ENCODE results near the gene RTP5. TPM values are rescaled to one million over a fixed set of nuclear protein-coding genes. Genes with fewer than 3 reads are reported as not detected.

The RTP5 gene
- polyA plus RNA-seq, 3 donors from 2014 or later = not detected

DNA sequence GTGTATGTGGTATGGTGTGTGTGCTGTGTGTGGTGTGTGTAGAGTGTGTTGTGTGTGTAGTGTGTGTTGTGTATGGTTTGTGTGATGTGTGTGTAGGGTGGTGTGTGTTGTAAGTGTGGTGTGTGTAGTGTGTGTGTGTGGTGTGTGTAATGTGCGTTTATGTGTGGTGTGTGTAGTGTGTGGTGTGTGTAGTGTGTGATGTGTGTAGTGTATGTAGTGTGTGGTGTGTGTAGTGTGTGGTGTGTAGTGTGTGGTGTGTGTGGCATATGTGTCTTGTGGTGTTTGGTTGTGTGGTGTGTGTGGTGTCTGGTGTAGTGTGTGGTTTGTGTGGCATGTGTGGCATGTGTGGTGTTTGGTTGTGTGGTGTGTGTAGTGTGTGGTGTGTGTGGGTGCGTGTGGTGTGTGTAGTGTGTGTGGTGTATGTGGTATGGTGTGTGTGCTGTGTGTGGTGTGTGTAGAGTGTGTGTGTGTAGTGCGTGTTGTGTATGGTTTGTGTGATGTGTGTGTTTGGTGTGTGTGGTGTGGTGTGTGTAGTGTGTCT lies 4.0 kb upstream of the RTP5 start:
- no peak for DNase-seq
- Mint-ChIP-seq H3K9me3 (no peaks in the 10 kb centered on the region), H3K36me3 (peaks cover 0 to 9% (median 4%) of the 10 kb centered on the region in 3 donors), H3K4me1 (peaks cover 67 to 73% of the 10 kb centered on the region in 2 donors), H3K27me3 (ENCODE audit: low read depth in 3 of 3) (peaks cover 7 to 41% (median 28%) of the 10 kb centered on the region in 3 donors), H3K27ac (peak overlapping the region in 5 of 6 donors; percentile 70 to 95 (median 84)), H3K4me3 (peak overlapping the region; percentile 50 to 83 (median 75))

DNA sequence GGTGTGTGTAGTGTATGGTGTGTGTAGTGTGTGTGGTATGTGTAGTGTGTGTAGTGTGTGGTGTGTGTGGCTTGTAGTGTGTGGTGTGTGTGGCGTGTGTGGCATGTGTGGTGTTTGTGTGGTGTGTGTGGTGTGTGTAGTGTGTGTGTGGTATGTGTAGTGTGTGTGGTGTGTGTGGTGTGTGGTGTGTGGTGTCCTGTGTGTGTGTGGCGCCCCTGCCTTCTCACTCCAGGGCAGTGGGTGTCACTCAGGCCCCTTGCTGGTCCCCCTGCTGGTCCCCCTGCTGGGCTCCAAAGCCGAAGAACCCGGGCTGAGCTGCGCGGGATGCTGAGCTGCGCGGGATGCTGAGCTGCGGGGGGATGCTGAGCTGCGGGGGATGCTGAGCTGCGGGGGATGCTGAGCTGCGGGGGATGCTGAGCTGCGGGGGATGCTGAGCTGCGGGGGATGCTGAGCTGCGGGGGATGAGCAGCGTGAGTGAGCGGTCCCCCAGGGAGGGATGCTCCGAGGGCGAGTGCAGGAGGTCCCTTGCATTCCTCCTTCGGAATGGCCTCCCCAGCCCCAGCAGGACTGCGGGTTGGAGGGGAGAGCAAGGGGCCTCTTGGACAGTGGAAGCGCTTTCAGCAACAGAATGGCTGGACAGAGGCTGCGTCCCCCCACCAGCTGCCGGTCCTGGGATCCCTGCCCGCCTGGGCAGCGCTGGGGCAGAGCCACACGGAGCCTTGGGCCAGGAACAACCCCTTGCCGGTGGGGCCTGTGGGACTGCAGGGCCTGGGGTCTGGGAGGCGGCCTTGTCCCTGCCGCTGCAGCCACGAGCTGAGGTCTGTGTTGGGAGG lies 3.4 kb upstream of the RTP5 start:
- Mint-ChIP-seq H3K36me3 (peaks cover 0 to 9% (median 4%) of the 10 kb centered on the region in 3 donors), H3K4me1 (peaks cover 74 to 78% of the 10 kb centered on the region in 2 donors), H3K27me3 (ENCODE audit: low read depth in 3 of 3) (peaks cover 9 to 46% (median 30%) of the 10 kb centered on the region in 3 donors), H3K4me3 (peak overlapping the region; percentile 50 to 83 (median 60)), H3K27ac (peak overlapping the region; percentile 37 to 95 (median 75)), H3K9me3 (no peaks in the 10 kb centered on the region)
- DNase-seq = peak in 1 of 3 donors; percentile 30

DNA sequence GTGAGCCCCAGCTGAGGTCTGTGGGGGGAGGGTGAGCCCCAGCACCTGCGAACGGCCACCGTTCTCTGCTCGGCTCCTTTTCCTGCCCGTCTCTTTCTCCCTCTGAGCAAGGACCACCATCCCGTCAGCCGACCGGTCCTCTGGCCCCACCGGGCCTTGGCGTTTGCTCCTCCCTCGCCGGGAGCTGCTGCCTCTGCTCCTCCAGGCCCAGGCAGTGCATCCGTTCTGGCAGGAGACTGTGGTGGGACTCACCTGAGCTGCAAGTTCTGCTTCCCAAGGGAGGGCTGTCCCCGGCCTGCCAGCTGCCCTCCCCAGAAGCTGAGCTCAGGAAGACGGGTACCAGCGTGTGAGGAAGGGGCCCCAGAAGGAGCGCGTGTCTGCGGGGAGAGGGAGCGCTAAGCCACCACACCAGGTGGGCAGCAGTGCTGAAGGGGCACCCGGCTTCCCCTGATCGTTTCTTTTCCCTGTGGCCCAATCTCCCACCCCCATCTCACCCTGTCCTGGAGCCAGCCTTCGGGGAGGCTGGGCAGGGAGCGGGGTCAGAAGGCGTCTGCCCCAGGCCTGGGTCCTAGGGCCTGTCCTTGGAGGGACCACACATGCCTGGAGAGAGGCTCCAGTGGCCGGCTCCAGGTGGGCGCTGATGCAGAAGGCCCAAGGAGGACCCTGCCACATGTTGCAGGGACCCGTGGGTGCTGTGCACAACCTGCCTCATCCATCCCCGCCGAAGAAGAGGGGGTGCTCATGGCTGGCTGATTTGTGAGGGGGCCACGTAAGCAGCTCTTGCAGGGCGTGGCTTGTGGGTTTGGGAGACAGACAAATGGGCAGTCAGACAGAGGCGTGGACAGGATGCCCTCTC lies 2.5 kb upstream of the RTP5 start:
- peaks cover 76% of the 10 kb centered on the region in 2 donors for H3K4me1 Mint-ChIP-seq
- H3K27ac Mint-ChIP-seq = peak overlapping the region; percentile 85 to 96 (median 88)
- no peak for DNase-seq
- H3K27me3 Mint-ChIP-seq (ENCODE audit: low read depth in 3 of 3) = peaks cover 14 to 45% (median 35%) of the 10 kb centered on the region in 3 donors
- peaks cover 0 to 9% (median 4%) of the 10 kb centered on the region in 3 donors for H3K36me3 Mint-ChIP-seq
- H3K9me3 Mint-ChIP-seq = no peaks in the 10 kb centered on the region
- peak overlapping the region; percentile 57 to 85 (median 79) for H3K4me3 Mint-ChIP-seq

DNA sequence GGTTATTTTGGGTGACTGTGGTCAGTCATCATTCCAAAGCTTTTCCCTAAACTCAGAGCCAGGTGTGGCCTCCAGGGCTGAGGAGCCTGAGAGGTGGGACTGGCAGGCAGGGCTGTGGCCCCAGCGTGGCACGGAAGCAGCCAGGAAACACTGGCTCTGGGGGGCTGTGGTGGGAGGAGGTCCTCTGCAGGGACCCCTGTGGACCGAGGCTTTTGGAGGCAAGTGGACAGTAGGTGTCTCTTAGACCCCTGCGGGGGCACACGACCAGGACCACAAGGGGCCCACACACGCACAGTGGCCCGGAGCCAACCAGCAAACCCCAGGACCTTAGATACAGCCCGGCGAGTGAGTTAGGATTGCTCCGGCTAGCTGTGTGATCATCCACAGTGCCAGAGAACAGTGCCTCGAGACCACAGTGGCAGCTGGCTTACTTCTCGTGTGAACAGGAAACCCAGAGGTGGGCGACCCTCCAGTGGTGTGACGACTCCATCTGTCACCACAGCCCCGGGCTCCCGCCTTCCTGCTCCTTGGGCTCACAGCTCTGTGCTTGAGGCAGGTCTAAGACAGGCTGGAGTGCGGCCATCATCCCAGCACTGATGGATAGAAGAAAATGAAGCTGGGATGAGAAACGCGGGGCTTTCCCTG lies 1.6 kb upstream of the RTP5 start:
- H3K36me3 Mint-ChIP-seq = peaks cover 0 to 9% (median 4%) of the 10 kb centered on the region in 3 donors
- H3K27me3 Mint-ChIP-seq (ENCODE audit: low read depth in 3 of 3) = peaks cover 18 to 43% (median 38%) of the 10 kb centered on the region in 3 donors
- H3K27ac Mint-ChIP-seq = peak overlapping the region; percentile 86 to 96 (median 91)
- no peaks in the 10 kb centered on the region for H3K9me3 Mint-ChIP-seq
- peaks cover 74 to 81% of the 10 kb centered on the region in 2 donors for H3K4me1 Mint-ChIP-seq
- peak; percentile 83 to 87 (median 84) for DNase-seq
- H3K4me3 Mint-ChIP-seq = peak overlapping the region; percentile 57 to 85 (median 79)

DNA sequence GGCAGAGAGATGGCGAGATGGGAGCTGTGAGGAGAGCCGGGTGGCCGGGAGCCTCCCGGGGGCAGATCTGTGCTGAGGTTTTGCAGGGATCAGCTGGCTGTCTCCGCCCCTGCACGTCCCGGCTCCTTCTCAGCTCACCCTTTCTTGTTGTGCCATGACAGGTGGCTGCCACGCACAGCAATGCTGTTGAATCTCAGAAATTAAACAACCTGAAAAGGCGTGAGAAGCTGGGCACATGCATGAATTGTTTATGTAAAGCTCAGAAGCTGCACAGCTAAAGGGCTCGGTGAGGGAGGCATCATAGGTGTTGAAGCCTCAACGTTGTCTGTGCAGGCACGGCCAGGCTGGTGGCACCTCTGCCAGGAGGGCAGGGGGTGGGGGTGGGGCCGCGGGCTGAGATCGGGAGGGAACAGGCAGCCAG lies 858 bp upstream of the RTP5 start:
- peak; percentile 41 to 76 (median 57) for DNase-seq
- Mint-ChIP-seq H3K9me3 (no peaks in the 10 kb centered on the region), H3K27me3 (ENCODE audit: low read depth in 3 of 3) (peaks cover 18 to 38% (median 37%) of the 10 kb centered on the region in 3 donors), H3K36me3 (peaks cover 0 to 9% (median 4%) of the 10 kb centered on the region in 3 donors), H3K4me1 (peaks cover 66 to 76% of the 10 kb centered on the region in 2 donors), H3K27ac (peak overlapping the region; percentile 86 to 96 (median 91)), H3K4me3 (peak overlapping the region; percentile 57 to 85 (median 79))

DNA sequence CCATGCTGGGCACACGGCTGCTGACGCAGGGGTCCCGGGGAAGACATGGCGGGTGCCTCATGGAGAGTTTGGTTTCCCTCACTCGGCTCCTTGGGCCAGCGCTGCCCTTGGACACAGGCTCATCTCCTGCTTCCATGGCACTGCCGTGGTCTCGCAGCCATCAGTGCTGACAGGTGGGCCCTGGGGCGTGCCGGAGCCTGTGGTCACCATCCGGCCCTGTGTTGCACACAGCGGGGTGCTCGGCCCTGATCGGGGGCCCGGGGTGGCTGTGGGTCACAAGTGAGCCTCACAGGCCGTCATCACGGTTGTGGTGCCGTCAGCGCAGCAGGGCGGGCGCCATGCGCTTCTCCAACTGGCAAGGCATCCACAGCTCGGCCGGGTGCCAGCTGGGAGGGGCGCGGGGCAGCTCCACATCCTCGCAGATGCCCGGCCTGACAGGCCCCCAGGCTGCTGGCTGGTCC lies 582 bp downstream of the RTP5 start:
- Mint-ChIP-seq H3K27ac (peak overlapping the region in 1 of 6 donors; percentile 97), H3K4me1 (peaks cover 53 to 62% of the 10 kb centered on the region in 2 donors), H3K4me3 (peak overlapping the region in 1 of 5 donors; percentile 86), H3K9me3 (no peaks in the 10 kb centered on the region), H3K36me3 (peaks cover 0 to under 1% (median 0%) of the 10 kb centered on the region in 3 donors), H3K27me3 (ENCODE audit: low read depth in 3 of 3) (peaks cover 16 to 32% (median 28%) of the 10 kb centered on the region in 3 donors)
- peak in 1 of 3 donors; percentile 51 for DNase-seq

DNA sequence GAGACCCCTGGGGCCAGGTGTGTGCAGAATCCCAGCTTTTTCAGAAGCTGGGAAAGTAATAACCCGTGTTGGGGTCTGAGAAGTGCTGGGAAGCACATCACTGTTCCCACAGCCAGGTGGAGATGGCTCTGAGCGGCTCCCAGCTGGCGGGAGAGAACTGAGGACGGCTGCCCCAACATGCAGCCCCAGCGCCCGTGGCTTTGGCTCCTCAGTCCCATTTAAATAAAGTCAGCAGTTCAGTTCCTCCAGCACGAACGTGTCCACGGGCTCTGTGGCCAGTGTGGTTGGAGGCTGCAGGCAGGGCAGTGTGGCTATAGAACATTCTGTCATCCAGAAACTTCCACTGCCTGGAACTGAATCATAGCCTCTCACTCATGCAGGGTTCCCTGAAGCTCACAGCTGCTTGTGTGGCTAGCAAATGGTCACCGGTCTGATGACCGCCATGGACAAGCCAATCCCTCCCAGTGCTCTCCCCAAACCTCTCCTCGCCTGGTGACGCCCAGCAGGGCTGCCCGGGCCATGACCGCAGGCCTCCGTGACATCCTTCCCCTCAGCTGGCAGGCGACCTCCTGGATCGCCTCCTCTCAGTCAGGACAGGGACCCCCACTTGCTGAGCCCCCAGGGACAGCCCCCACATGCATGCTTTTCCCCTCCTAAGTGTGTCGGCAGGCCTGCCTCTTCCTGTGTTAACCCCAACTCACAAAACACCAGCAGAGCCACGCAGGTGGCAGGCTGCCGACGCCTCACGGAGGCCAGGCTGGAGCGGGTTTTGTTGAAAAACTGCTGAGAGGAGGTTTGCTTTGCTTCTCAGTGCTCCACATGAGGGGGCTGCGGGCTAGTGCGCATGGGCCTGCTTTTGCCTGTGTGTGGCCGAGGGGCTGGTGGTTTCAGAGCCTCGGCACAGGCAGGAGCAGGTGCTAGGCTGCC lies 1.3 kb downstream of the RTP5 start:
- peak overlapping the region; percentile 55 to 86 (median 83) for H3K4me3 Mint-ChIP-seq
- peak; percentile 89 to 91 (median 89) for DNase-seq
- H3K27ac Mint-ChIP-seq = peak overlapping the region; percentile 87 to 97 (median 92)
- H3K36me3 Mint-ChIP-seq = no peaks in the 10 kb centered on the region
- peaks cover 16 to 26% (median 21%) of the 10 kb centered on the region in 3 donors for H3K27me3 Mint-ChIP-seq (ENCODE audit: low read depth in 3 of 3)
- H3K9me3 Mint-ChIP-seq = no peaks in the 10 kb centered on the region
- peaks cover 53 to 61% of the 10 kb centered on the region in 2 donors for H3K4me1 Mint-ChIP-seq

DNA sequence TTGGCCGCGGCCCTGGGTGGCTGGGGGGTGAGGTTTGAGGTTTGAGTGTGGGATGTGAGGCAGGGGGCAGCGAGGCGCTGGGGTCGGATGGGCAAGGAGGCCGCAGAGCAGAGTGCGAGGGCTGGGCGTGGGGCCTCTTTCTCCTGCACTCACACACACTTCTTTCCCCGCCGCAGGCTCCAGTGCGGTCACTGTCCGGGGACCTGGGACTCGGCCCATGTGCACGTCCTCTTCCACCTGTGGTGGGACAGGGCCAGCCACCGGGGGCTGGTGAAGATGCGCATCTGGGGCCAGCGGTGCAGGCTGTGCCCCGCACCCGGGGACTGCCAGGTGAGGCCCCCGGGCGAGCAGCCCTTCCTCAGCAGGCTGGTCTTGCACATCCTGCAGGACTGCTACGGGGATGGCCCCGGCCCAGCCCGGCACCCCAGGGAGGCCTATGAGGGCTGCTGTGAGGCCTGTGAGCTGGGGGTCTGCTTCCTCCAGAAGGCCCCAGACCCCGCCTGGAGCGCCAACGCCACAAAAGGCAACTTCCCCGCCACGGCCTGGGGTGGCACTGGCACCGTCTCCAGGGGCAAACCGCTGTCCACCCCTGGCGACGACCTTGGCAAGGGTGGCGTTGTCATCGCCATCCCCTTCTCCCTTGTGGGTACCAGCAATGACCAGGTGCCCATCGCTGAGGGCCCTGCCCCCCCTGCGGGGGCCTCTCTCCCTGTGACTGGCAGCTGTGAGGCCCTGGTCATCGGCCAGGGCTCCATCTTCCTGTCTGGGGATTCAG lies 2.2 kb downstream of the RTP5 start:
- Mint-ChIP-seq H3K27me3 (ENCODE audit: low read depth in 3 of 3) (peaks cover 16 to 25% (median 19%) of the 10 kb centered on the region in 3 donors), H3K4me1 (peaks cover 50 to 55% of the 10 kb centered on the region in 2 donors), H3K36me3 (no peaks in the 10 kb centered on the region), H3K9me3 (no peaks in the 10 kb centered on the region), H3K4me3 (peak overlapping the region; percentile 55 to 86 (median 83)), H3K27ac (peak overlapping the region; percentile 87 to 97 (median 92))
- no peak for DNase-seq

DNA sequence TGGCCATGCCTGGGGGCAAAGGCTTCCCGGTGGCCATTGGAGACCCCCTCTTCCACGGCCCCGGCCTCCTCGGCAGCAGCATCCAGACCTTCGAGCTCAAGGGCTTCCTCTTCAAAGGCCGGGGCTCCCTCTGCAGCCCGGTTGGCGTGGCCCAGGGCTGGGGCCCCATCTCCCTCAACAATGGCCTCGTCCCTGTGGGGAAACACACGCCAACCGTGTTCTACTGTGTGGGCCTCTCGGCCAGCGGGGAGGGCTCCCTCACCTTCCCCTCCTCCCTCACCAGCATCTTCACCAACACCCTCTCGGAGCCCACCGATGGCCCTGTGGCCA lies 2.7 kb downstream of the RTP5 start:
- Mint-ChIP-seq H3K27me3 (ENCODE audit: low read depth in 3 of 3) (peaks cover 16 to 25% (median 19%) of the 10 kb centered on the region in 3 donors), H3K4me1 (peaks cover 45 to 50% of the 10 kb centered on the region in 2 donors), H3K36me3 (no peaks in the 10 kb centered on the region), H3K4me3 (peak overlapping the region in 4 of 5 donors; percentile 27 to 48 (median 36)), H3K9me3 (no peaks in the 10 kb centered on the region), H3K27ac (peak overlapping the region in 2 of 6 donors; percentile 53 to 59)
- DNase-seq = no peak

DNA sequence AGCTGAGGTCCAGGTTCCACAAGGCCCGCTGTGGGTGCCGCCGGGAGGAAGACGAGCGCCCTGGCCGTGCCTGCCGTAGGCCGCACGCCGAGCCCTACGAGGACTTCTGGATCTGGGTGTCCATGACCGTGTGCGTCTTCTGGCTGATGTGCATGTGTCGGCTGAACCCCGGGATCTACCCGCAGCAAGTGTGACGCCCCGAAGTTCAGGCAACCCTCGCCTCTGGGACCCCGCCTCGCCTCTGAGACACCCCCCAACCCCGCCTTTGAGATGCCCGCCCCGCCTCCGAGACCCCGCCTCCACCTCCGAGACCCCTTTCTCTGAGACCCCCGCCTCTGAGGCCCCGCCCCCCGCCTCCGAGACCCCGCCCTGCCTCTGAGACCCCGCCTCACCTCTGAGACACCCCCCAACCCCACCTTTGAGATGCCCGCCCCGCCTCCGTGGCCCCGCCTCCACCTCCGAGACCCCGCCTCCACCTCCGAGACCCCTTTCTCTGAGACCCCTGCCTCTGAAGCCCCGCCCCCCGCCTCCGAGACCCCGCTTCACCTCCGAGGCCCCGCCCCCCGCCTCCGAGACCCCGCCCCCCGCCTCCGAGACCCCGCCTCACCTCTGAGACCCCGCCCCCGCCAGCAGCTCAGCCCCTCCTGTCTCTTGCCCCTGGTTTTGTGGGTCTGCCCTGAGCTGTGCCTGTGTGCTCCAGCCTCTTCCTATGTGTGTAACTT lies 3.7 kb downstream of the RTP5 start:
- peaks cover 16 to 20% (median 19%) of the 10 kb centered on the region in 3 donors for H3K27me3 Mint-ChIP-seq (ENCODE audit: low read depth in 3 of 3)
- H3K9me3 Mint-ChIP-seq = no peaks in the 10 kb centered on the region
- DNase-seq = no peak
- H3K4me3 Mint-ChIP-seq = no peak overlapping the region
- peaks cover 35 to 40% of the 10 kb centered on the region in 2 donors for H3K4me1 Mint-ChIP-seq
- H3K27ac Mint-ChIP-seq = peak overlapping the region in 1 of 6 donors; percentile 69
- H3K36me3 Mint-ChIP-seq = no peaks in the 10 kb centered on the region

DNA sequence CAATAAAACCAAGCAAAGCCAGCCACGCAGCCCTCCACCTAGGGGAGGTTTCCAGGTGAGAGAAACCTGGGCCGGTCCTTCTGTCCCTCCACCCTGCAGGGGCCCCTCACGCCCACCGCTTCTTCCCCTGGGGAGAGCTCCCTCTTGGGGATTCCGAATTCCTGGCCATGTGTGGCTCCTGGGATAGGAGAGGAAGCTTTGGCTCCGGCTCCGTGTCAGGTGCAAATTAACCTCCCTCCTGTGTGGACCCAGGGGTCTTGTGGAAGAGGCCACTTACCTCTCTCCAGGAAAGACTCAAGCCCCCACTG lies 4.2 kb downstream of the RTP5 start:
- H3K4me1 Mint-ChIP-seq = peaks cover 30 to 36% of the 10 kb centered on the region in 2 donors
- H3K36me3 Mint-ChIP-seq = no peaks in the 10 kb centered on the region
- H3K9me3 Mint-ChIP-seq = no peaks in the 10 kb centered on the region
- peak overlapping the region in 1 of 5 donors; percentile 46 for H3K4me3 Mint-ChIP-seq
- peak overlapping the region in 1 of 6 donors; percentile 69 for H3K27ac Mint-ChIP-seq
- DNase-seq = no peak
- peaks cover 16 to 17% (median 16%) of the 10 kb centered on the region in 3 donors for H3K27me3 Mint-ChIP-seq (ENCODE audit: low read depth in 3 of 3)
